ENCODE results near the gene SIRT1.
"Not testable (repeated sequence)": the region's sequence is repeated elsewhere in the genome, so short reads cannot be mapped to it uniquely, and the experiment has no call there.

SIRT1 gene

GRCh38 chr10:67877421-67877820 is 7.0 kb upstream of the SIRT1 start:
- DNase-seq = not testable (repeated sequence)

- DNase-seq = no peak
These were observed 6.3 kb upstream of the SIRT1 start for GRCh38 chr10:67878133-67878532.

- DNase-seq = no peak
These were observed 645 bp upstream of the SIRT1 start for GRCh38 chr10:67883710-67884312.

- peak; percentile 21 for DNase-seq
These were observed 600 bp downstream of the SIRT1 start for GRCh38 chr10:67884842-67885670.

- no peak for DNase-seq
These were observed 9.2 kb downstream of the SIRT1 start for GRCh38 chr10:67893637-67894036.

GRCh38 chr10:67903581-67903980 is 19.1 kb downstream of the SIRT1 start:
- DNase-seq = no peak

GRCh38 chr10:67912331-67912946 is 28.0 kb downstream of the SIRT1 start:
- DNase-seq = no peak

- no peak for DNase-seq
These were observed 30.4 kb downstream of the SIRT1 start for GRCh38 chr10:67914777-67915340.

GRCh38 chr10:67917169-67917568 is 32.7 kb downstream of the SIRT1 start:
- DNase-seq = no peak

GRCh38 chr10:67917679-67918078 is 33.2 kb downstream of the SIRT1 start:
- DNase-seq = no peak

GRCh38 chr10:67921065-67921464 is 36.6 kb downstream of the SIRT1 start:
- no peak for DNase-seq

GRCh38 chr10:67923551-67923950 is 39.1 kb downstream of the SIRT1 start:
- DNase-seq = no peak

GRCh38 chr10:67924136-67924535 is 39.7 kb downstream of the SIRT1 start:
- DNase-seq = no peak

GRCh38 chr10:67925449-67926005 is 41.1 kb downstream of the SIRT1 start:
- DNase-seq = no peak

GRCh38 chr10:67926951-67927350 is 42.5 kb downstream of the SIRT1 start:
- no peak for DNase-seq

GRCh38 chr10:67933199-67933598 is 48.7 kb downstream of the SIRT1 start:
- no peak for DNase-seq

- no peak for DNase-seq
These were observed 49.9 kb downstream of the SIRT1 start for GRCh38 chr10:67934336-67934735.

- DNase-seq = no peak
These were observed 50.8 kb downstream of the SIRT1 start for GRCh38 chr10:67935223-67935622.

- DNase-seq = no peak
These were observed 52.0 kb downstream of the SIRT1 start for GRCh38 chr10:67936416-67936815.

GRCh38 chr10:67943917-67944316 is 59.5 kb downstream of the SIRT1 start:
- DNase-seq = no peak

GRCh38 chr10:67955614-67956013 is 71.2 kb downstream of the SIRT1 start:
- no peak for DNase-seq

- DNase-seq = no peak
These were observed 75.5 kb downstream of the SIRT1 start for GRCh38 chr10:67959839-67960476.

- DNase-seq = no peak
These were observed 81.0 kb downstream of the SIRT1 start for GRCh38 chr10:67965456-67965855.
